Measurements from ENCODE around the gene SVOP.
"Not testable (repeated sequence)": the region's sequence is repeated elsewhere in the genome, so short reads cannot be mapped to it uniquely, and the experiment has no call there.

Gene SVOP

DNA sequence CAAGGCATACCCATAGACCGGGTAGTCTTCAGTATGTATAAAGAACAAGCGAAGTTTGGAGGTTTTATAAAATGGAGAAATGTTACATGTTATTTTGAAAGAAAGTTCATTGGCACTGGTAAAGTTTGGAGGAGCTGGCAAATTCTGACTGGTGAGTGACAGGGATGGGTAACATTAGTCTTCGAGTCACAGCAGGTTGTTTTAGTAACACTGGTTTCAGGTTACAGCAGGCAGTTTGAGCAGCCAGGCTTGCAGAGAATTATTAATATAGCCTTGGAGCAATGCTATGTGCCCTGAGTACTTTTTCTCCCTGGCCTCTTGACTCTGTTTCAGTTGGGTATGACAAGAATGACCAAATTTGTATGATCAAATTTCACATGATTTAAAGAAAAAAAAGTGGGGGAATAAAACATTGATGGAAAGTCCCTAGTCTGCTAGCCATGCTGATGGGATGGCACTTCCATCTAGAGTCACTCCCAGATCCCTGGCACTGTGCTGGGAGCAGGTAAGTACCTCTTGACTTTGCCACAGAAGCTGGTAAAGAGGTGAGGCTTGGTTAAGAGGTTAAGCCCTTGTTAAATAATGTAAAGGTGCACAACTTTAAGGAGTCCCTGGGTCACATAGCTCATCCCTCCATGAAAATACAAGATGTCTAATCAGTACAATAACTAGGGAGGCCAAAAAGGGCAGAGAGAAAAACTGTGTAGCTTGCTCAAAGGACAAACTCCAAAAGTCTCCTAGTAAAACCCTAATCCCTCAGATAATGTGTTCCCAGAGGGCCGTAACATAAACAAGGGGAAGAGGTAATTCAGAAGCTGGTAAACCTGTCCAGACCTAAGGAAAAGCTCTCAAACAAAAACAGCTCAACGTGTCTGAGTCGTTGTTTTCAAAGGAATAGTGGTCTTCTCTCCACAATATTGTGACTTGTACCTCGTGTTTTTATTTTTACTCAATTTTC is 12.7 kb upstream of the SVOP start:
- no peak for DNase-seq

DNA sequence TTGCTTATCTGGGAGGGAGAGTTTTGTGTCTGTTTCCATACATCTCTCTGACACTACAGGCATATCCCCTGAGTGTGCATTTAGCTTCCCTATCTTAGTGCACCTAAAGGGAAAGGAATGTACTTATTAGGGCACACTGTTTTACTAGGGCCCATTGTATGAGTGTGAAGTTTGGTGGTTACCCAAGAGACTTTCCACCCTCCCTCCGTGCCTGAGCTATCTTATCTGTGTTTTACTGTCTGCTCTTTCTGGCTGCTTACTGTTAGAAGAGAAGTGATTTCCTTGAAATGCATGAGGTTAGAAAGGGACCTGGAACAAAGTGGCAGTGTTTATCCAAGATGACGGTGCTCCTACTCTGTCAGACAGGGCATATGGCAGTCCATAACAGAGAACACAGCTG is 8.5 kb upstream of the SVOP start:
- DNase-seq: no peak

DNA sequence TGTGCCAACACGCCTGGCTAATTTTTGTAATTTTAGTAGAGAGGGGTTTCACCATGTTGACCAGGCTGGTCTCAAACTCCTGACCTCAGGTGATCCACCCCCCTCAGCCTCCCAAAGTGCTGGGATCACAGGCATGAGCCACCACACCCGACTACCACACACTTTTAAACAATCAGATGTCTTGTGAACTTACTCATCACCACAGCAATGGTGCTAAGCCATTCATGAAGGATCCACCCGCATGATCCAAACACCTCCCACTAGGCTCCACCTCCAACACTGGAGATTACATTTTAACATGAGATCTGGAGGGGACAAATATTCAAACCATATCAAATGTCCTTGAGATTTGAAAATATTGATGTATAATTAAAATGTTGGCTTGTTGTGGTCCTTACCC is 7.8 kb upstream of the SVOP start:
- not testable (repeated sequence) for DNase-seq

DNA sequence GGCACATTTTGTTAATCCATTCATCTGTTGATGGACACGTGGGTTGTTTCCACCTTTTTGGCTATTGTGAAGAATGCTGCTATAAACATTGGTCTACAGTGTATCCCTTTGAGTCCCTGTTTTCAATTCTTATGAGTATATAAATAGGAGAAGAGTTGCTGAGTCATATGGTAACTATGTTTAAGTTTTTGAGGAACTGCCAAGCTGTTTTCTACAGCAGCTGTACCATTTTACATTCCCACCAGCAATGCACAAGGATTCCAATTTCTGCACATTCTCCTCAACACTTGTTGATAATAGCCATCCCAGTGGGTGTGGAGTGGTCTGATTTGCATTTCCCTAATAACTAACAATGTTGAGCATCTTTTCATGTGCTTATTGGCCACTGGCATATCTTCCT is 6.9 kb upstream of the SVOP start:
- DNase-seq: no peak

DNA sequence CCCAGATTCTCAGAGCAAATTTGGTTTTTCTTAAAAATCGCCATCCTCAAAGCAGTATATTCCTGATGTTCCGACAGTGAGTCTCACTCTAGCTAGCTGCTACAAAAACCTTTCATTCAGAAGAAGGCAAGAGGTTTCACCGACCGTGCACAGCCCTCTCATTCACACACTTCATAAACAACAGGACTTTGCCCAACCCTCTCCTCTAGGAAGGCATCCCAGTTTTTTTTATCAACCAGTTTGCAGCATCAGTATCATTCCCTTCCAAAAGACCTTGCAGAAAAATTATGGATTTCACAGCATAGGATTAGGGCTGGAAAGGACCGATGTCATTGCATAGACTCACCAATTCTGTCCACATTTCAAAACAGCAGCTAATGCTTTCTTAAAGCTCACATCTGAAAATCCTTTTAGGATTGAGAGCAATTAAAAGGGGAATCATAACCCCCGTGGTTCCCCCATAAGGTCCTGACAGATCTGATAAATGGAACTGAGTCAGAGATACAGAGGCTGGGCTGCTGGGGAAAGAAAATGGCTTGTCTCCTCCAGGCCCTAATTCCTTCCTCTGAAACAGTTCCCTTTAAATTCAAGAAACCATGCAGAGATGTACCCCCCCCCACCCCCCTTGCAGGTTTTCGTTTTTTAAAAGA is 597 bp downstream of the SVOP start:
- peak in 4 of 56 donors; percentile 7 to 26 (median 20) for DNase-seq

DNA sequence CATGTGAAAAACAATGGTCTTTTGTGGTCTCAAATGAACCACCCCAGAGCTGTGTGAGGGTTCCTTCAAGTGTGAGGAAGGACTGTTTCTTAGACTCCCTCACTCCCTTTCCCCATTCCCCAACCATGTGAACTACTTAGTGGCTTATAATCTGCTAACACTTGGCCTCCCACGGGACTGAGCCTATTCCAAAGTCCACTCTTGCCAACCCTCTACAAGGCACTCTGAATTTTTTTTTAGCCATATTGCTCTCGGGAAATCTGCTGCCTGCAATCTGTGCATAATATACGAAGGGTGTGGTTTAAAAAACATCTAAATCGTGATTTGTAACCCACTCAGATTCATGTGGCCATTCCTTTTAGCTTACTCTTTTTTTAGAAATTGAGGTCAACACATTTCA is 2.6 kb downstream of the SVOP start:
- no peak for DNase-seq

DNA sequence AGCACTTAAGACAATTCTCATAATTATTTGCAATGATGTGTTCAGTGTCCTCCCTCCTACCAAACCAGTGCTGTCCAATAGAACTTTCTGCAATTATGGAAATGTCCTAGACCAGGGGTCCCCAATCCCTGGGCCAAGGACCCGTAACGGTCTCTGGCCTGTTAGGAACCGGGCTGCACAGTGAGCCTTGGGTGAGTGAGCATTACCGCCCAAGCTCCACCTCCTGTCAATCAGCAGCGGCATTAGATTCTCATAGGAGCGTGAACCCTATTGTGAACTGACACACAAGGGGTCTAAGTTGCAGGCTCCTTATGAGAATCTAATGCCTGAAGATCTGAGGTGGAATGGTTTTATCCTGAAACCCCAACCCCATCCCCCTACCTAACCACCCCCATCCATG is 3.9 kb downstream of the SVOP start:
- no peak for DNase-seq

DNA sequence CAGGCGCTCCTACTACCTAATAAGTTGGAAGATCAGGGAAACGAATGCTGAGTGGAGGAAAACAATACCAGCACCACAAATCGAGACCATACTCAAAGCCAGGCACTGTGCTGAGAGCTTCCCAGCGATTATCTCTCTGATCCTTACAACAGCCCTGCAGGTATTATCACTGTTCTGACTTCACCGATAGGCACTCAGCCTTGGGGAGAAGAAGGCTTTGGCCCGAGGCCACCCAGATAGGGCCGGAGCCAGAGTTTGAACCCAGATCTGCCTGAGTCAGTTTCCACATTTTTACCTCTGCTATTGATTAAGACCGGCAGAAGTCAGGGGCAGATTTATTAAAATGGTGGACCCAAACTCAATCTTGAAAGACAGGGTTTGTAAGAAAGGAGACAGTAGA is 4.9 kb downstream of the SVOP start:
- DNase-seq: no peak

DNA sequence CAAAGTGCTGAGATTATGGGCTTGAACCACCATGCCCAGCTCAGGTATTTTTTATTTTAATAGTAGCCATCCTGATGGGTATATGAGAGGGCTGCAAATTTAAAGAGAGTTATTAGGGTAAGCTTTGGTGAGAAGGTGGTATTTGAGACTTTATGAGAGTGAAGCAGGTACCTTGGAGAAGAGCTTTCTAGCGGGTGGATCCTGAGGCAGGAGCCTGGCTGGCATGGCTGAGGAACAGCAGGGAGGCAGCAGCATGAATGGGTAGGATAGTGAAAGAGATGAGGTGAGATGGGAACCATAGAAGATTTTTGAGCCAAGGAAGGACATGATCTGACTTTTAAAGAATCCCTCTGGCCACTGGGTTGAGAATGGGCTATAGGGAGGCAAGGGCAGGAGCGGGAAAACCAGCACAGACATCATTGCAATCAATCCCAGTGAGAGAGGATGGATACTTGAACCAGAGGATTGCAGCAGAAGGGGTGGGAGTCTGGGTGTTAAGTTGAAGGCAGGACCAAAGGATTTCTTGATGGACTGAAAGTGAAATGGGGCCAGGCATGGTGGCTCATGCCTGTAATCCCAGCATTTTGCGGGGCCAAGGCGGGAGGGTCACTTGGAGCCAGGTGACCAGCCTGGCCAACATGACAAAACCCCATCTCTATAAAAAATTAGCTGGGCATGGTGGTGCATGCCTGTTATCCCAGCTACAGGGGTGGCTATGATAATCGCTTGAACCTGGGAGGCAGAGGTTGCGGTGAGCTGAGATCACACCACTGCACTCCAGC is 5.7 kb downstream of the SVOP start:
- no peak for DNase-seq

DNA sequence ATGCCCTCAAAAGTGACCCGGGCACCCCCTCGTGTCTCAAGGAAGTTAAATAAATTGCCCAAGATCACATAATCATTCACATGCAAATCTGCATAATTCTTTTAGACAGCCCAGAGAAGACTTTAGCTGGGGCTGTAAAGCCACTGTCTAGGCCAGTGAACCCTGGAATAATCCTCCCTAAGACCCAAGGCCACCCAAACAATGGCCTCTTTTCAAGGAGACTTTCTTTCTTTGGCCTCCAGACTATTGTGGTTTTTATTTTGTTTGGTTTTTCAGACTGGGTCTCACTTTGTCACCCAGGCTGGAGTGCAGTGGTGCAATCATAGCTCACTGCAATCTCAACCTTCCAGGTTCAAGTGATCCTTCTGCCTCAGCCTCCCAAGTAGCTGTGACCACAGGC is 10.6 kb downstream of the SVOP start:
- DNase-seq: no peak

DNA sequence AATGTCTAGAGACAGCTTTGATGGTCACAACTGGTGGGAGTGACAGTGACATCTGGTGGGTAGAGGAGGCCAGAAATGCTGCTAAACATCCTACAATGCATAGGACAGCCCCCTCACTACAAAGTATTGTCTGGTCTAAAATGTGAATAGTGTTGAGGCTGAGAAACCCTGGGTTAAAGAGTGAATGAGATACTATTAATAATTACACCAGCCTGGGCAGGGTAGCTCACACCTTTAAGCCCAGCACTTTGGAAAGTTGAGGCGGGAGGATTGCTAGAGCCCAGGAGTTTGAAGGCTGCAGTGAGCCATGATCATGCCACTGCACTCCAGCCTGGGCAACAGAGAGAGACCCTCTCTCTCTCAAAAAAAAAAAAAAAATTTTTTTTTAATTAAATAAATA is 11.1 kb downstream of the SVOP start:
- DNase-seq: no peak

DNA sequence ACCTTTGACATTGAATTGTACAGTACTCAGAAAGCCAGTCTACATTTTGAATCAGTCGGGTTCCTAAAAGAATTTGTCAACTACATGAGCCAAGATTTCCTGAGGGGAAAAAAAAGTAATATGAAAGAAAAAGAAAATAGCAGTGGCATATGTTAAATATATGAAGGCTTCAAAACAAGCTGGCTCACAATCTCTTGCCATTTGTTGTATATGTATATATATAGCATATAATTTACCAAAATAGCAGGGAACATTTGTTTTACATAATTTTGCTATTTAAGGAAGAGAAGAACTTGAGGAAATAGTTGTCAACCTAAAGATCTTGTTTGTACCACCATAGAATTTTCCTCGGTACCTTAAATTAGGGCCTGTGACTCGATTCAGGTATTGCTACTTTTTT is 16.9 kb downstream of the SVOP start:
- DNase-seq: no peak

DNA sequence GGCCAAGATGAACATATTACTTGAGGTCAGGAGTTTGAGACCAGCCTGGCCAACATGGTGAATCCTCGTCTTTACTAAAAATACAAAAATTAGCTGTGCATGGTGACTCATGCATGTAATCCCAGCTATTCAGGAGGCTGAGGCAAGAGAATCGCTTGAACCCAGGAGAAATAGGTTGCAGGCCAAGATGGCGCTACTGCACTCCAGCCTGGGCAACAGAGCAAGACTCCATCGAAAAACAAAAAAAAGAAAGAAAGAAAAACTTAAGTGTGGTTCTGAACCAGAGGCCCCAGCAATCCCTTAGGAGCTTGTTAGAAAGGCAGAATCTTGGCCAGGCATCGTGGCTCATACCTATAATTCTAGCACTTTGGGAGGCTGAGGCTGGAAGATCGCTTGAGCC is 24.5 kb downstream of the SVOP start:
- DNase-seq: no peak

DNA sequence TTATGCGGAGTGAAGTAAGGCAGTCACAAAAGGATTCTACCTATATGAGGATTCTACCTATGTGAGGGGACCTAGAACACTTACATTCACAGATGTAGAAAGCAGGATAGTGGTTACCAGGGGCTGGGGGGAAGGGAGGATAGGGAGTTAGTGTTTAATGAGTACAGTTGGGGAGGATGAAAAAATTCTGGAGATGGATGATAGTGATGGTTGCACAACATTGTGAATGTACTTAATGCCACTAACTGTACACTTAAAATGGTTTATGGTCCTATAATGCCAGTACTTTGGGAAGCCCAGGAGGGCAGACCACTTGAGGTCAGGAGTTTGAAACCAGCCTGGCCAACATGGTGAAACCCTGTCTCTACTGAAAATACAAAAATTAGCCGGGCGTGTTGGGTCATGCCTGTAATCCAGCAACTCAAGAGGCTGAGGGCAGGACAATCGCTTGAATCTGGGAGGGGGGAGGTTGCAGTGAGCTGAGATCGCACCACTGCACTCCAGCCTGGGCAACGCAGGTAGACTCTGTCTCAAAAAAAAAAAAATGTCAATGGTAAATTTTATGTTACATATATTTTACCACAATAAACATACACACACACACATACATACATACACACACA is 25.4 kb downstream of the SVOP start:
- no peak for DNase-seq

DNA sequence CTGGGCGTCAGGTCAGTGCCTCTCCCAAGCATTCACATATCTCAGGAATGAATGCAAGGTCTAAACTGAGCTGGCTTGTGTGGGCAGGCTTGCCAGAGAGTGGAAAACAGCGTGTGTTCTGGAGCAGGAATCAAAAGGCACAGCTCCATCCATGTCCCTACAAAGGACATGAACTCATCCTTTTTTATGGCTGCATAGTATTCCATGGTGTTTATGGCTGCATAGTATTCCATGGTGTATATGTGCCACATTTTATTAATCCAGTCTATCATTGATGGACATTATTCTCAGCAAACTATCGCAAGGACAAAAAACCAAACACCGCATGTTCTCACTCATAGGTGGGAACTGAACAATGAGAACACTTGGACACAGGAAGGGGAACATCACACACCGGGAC is 30.8 kb downstream of the SVOP start:
- not testable (repeated sequence) for DNase-seq

DNA sequence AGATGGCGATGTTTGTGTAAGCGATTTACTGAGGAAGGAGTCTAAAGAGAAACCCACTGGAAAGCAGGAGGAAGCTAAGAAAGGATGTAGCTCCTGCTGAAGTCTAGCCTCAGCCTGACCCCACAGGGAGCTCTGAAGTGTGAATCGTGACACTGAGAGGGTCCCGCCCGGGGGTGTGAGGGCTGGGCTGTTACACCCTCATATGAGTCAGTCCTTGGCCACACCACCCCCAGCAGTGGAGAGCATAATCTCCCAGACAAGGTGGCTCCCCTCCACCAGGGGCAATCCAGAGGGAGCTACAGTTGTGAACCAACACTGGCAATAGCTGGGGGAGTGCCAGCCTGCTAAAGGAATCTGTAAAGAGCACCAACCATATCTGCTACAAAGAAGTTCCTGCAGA is 31.5 kb downstream of the SVOP start:
- DNase-seq: no peak

DNA sequence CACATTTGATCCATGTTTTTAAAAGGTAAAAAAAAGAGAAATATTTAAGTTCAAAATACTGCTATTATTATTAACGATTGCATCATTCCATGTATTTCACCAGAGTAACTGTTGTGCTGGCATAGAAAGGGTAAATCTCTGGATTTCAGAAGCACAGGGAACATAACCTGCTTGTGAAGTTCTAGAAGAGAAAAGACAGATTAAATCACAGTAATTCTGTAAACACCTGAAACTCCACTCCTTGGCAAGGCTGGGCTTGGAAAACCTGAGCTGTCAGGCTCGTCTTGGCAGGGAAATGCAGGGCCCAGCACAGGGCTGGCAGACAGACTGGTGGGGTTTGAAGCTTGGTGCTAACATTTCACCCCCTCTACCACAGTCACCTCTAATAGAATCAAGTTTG is 35.1 kb downstream of the SVOP start:
- no peak for DNase-seq

DNA sequence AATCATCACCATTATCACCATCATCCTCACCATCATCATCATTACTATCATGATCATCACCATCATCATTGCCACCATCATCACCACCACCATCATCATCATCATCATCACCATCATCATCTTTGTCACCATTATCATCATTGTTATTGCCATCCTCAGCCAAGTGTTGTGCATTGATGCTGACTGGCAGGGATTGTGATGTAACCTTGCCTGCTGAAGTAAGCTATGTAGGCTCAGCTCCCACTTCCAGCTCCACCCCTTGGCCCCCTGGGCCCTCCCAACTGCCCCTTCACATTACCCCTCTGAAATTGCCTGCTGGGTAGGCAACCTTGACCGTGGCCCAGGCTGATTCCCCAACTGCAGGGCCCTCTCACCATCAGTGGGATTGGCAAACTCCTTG is 37.6 kb downstream of the SVOP start:
- DNase-seq: no peak

DNA sequence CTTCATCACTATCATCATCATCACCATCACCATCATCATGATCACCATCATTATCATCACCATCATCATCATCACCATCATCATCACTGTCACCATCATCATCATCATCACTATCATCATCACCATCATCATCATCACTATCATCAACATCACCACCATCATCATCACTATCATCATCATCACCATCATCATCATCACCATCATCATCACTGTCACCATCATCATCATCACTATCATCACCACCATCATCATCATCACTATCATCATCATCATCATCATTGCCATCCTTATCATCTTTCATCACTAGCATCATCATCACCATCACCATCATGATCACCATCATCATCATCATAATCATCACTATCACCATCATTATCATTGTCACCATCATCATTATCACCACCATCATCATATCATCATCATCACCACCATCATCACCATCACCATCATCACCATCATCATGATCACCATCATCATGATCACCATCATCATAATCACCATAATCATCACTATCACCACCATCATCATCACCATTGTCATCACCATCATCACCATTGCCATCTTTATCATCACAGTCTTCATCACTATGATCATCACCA is 38.1 kb downstream of the SVOP start:
- DNase-seq: no peak

DNA sequence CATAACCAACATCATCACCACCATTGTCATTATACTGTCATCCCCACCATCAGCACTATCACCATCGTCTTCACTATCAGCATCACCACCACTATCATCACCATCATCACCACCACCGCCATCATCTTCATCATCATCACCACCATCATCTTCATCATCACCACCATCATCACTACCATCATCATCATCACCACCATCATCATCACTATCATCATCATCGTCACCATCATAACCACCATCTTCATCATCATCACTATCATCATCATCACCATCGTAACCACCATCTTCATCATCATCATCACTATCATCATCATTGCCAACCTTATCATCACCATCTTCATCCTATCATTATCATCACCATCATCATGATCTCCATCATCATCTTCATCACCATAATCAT is 39.0 kb downstream of the SVOP start:
- no peak for DNase-seq
